H9 (cell line): ENCODE measurements around the gene SERINC3. TPM values are rescaled to one million over a fixed set of nuclear protein-coding genes. Genes with fewer than 3 reads are reported as not detected.

Experiments used
- DNase-seq: peaks from one replicate; pipeline ENCODE4 v3.0.0-alpha.2; 2017
- H2AFZ ChIP-seq: one replicate; pipeline ENCODE4 v1.6.1; 2013; ENCODE audit warnings: mild to moderate bottlenecking, low read length, control low read depth, moderate library complexity
- H2AK5ac ChIP-seq: 2 replicates; pipeline ENCODE4 v1.6.1; 2013; ENCODE audit warnings: low read length, control low read depth, mixed read lengths; ENCODE audit not compliant: insufficient read length
- H2BK120ac ChIP-seq: one replicate; pipeline ENCODE4 v1.6.1; 2013; ENCODE audit warnings: low read depth, mild to moderate bottlenecking, low read length, control low read depth, inconsistent platforms; ENCODE audit not compliant: poor library complexity, severe bottlenecking
- H2BK12ac ChIP-seq: 2 replicates; pipeline ENCODE4 v1.6.1; 2013; ENCODE audit warnings: low read length, control low read depth, mixed read lengths, low read depth; ENCODE audit not compliant: insufficient read length
- H2BK15ac ChIP-seq: 2 replicates; pipeline ENCODE4 v1.6.1; 2013; ENCODE audit warnings: low read depth, low read length, control low read depth
- H2BK20ac ChIP-seq: one replicate; pipeline ENCODE4 v1.6.1; 2013; ENCODE audit warnings: low read depth, mild to moderate bottlenecking, low read length, control low read depth, inconsistent platforms; ENCODE audit not compliant: poor library complexity, severe bottlenecking
- H2BK5ac ChIP-seq: 2 replicates; pipeline ENCODE4 v1.6.1; 2013; ENCODE audit warnings: low read length, control low read depth, mixed read lengths; ENCODE audit not compliant: insufficient read length
- H3K14ac ChIP-seq: 2 replicates; pipeline ENCODE4 v1.6.1; 2013; ENCODE audit warnings: low read length, control low read depth; ENCODE audit not compliant: insufficient read depth
- H3K18ac ChIP-seq: 2 replicates; pipeline ENCODE4 v1.6.1; 2013; ENCODE audit warnings: low read depth, mild to moderate bottlenecking, mixed read lengths, low read length, control low read depth; ENCODE audit not compliant: insufficient read length
- H3K23ac ChIP-seq: 2 replicates; pipeline ENCODE4 v1.6.1; 2013; ENCODE audit warnings: low read length, control low read depth, mixed read lengths, low read depth; ENCODE audit not compliant: insufficient read length
- H3K23me2 ChIP-seq: 2 replicates; pipeline ENCODE4 v1.6.1; 2013; ENCODE audit warnings: low read depth, mild to moderate bottlenecking, mixed read lengths, low read length, control low read depth; ENCODE audit not compliant: insufficient read length, poor library complexity, severe bottlenecking
- H3K27ac ChIP-seq: 2 replicates; pipeline ENCODE4 v1.5.1; 2013; ENCODE audit warnings: low read length, control low read depth, mixed read lengths, low read depth; ENCODE audit not compliant: insufficient read length
- H3K27me3 ChIP-seq: 2 replicates; pipeline ENCODE4 v1.6.1; 2013; ENCODE audit warnings: low read length, control low read depth, inconsistent platforms; ENCODE audit not compliant: insufficient read depth
- H3K4ac ChIP-seq: 2 replicates; pipeline ENCODE4 v1.6.1; 2013; ENCODE audit warnings: low read depth, mild to moderate bottlenecking, control low read depth, inconsistent platforms, low read length, moderate library complexity
- H3K4me1 ChIP-seq: 2 replicates; pipeline ENCODE4 v1.6.1; 2013; ENCODE audit warnings: low read length, control low read depth, inconsistent platforms; ENCODE audit not compliant: insufficient read depth
- H3K4me2 ChIP-seq: 2 replicates; pipeline ENCODE4 v1.6.1; 2013; ENCODE audit warnings: low read length, control low read depth, mixed read lengths; ENCODE audit not compliant: insufficient read length, insufficient read depth
- H3K56ac ChIP-seq: 2 replicates; pipeline ENCODE4 v1.6.1; 2013; ENCODE audit warnings: low read depth, mild to moderate bottlenecking, mixed read lengths, low read length, control low read depth; ENCODE audit not compliant: insufficient read length
- H3K79me1 ChIP-seq: 2 replicates; pipeline ENCODE4 v1.6.1; 2013; ENCODE audit warnings: low read depth, mild to moderate bottlenecking, moderate library complexity, low read length, control low read depth, inconsistent platforms; ENCODE audit not compliant: insufficient read depth, poor library complexity, severe bottlenecking
- H3K79me2 ChIP-seq: 2 replicates; pipeline ENCODE4 v1.6.1; 2013; ENCODE audit warnings: low read length, control low read depth, inconsistent platforms; ENCODE audit not compliant: insufficient read depth
- H3K9ac ChIP-seq: 2 replicates; pipeline ENCODE4 v1.6.1; 2013; ENCODE audit warnings: low read length, control low read depth, mixed read lengths; ENCODE audit not compliant: insufficient read length; ENCODE audit errors: extremely low read depth
- H3K9me3 ChIP-seq: one replicate; pipeline ENCODE4 v1.6.1; 2013; ENCODE audit warnings: low read depth, low read length, inconsistent platforms; ENCODE audit not compliant: control insufficient read depth
- H3T11ph ChIP-seq: one replicate; pipeline ENCODE4 v1.6.1; 2013; ENCODE audit warnings: mild to moderate bottlenecking, low read length, control low read depth, inconsistent platforms
- H4K20me1 ChIP-seq: one replicate; pipeline ENCODE4 v1.6.1; 2013; ENCODE audit not compliant: control insufficient read depth, insufficient read length, insufficient read depth
- H4K5ac ChIP-seq: 2 replicates; pipeline ENCODE4 v1.6.1; 2013; ENCODE audit warnings: low read depth, mild to moderate bottlenecking, mixed read lengths, low read length, control low read depth; ENCODE audit not compliant: insufficient read length
- H4K8ac ChIP-seq: replicated peaks from 2 replicates; pipeline ENCODE4 v1.6.1; 2013; ENCODE audit warnings: low read length, control low read depth, mixed read lengths, low read depth; ENCODE audit not compliant: insufficient read length
- H4K91ac ChIP-seq: 2 replicates; pipeline ENCODE4 v1.6.1; 2013; ENCODE audit warnings: low read depth, mild to moderate bottlenecking, moderate library complexity, mixed read lengths, low read length, control low read depth; ENCODE audit not compliant: insufficient read length
- H3K27ac Mint-ChIP-seq, 3 experiments: 2 replicates in 2 of 3; 3 replicates in 1 of 3; pipeline ENCODE4 v1.8.0; 2020 to 2021; ENCODE audit warnings: mixed read lengths in 3 of 3, mild to moderate bottlenecking in 1 of 3, moderate library complexity in 1 of 3
- H3K27me3 Mint-ChIP-seq: 2 replicates; pipeline ENCODE4 v1.8.0; 2021; ENCODE audit warnings: low read depth, mild to moderate bottlenecking, moderate library complexity, mixed read lengths
- H3K36me3 Mint-ChIP-seq, 3 experiments: 2 replicates in 2 of 3; 3 replicates in 1 of 3; pipeline ENCODE4 v1.8.0; 2020 to 2021; ENCODE audit warnings: low read depth in 3 of 3, mixed read lengths in 3 of 3; ENCODE audit not compliant: insufficient read depth in 1 of 3
- H3K4me1 Mint-ChIP-seq, 2 experiments: 2 replicates each; pipeline ENCODE4 v1.8.0; 2020; ENCODE audit warnings: mixed read lengths in 2 of 2
- H3K4me3 Mint-ChIP-seq, 2 experiments: 2 replicates in 1 of 2; 3 replicates in 1 of 2; pipeline ENCODE4 v1.8.0; 2020 to 2021; ENCODE audit warnings: mild to moderate bottlenecking in 2 of 2, mixed read lengths in 2 of 2, moderate library complexity in 1 of 2
- H3K9me3 Mint-ChIP-seq, 2 experiments: 2 replicates in 1 of 2; 3 replicates in 1 of 2; pipeline ENCODE4 v1.8.0; 2020; ENCODE audit warnings: mild to moderate bottlenecking in 2 of 2, mixed read lengths in 2 of 2, moderate library complexity in 1 of 2
- CTCF ChIP-seq: fragments of 200-600 bp; sonication (generic); conservative IDR thresholded peaks from 3 replicates; pipeline ENCODE4 v1.8.0; 2021; ENCODE audit warnings: antibody characterized with exemption, mild to moderate bottlenecking
- WGBS: extraction: QIAGEN DNeasy Blood & Tissue Kit; methylation state at CpG from one replicate; pipeline ENCODE4 v1.1.7; 2013; ENCODE audit warnings: missing lambda C conversion rate, low lambda C conversion rate, mixed read lengths; ENCODE audit not compliant: insufficient read length; ENCODE audit errors: extremely low coverage; 5-methylcytosine and 5-hydroxymethylcytosine counted together
- total RNA-seq: library from RNA; stranded (reverse); gene quantifications from 2 replicates; pipeline ENCODE4 v1.2.1, GENCODE V29; 2021

The SERINC3 gene
- total RNA-seq, 1 experiment from 2014 or later, result 41.5 TPM

- WGBS, result no CpG with 5 or more reads among the region's 1 CpG
- Histone ChIP-seq H3K4ac (no peak overlapping the region), H3K23me2 (no peaks in the 10 kb centered on the region), H2BK12ac (no peak overlapping the region), H3K23ac (no peak overlapping the region), H3K56ac (no peak overlapping the region), H2BK5ac (no peak overlapping the region), H2BK120ac (no peak overlapping the region), H3K9me3 (no peaks in the 10 kb centered on the region), H3T11ph (no peak overlapping the region), H3K4me1 (no peaks in the 10 kb centered on the region; the same call in 1 of the 2 replicates), H3K27ac (no peak overlapping the region), H3K18ac (no peak overlapping the region), H2AFZ (no peak overlapping the region), H4K5ac (no peak overlapping the region), H2BK15ac (no peak overlapping the region), H3K79me2 (0 out of 2 replicates have a peak, but pooled peaks cover 2% of the 10 kb centered on the region), H4K20me1 (no peaks in the 10 kb centered on the region), H2AK5ac (no peak overlapping the region), H3K9ac (no peak overlapping the region), H4K8ac (no peak overlapping the region), H3K79me1 (no peaks in the 10 kb centered on the region), H2BK20ac (no peak overlapping the region), H3K27me3 (no peaks in the 10 kb centered on the region), H3K14ac (no peak overlapping the region), H3K4me2 (no peak overlapping the region), H4K91ac (no peak overlapping the region)
- Mint-ChIP-seq H3K27me3 (no peaks in the 10 kb centered on the region), H3K4me3 (no peak overlapping the region), H3K4me1 (peaks cover 4 to 8% of the 10 kb centered on the region in 2 experiments), H3K36me3 (no peaks in the 10 kb centered on the region), H3K27ac (no peak overlapping the region), H3K9me3 (no peaks in the 10 kb centered on the region)
- TF ChIP-seq CTCF, result no peak
- DNase-seq, result no peak
Observed at GRCh38 chr20:44542890-44543289, 21.0 kb upstream of the SERINC3 start.
